WTC11 (cell line): Measurements from ENCODE around the gene BEND5.

Experiments used
- ATF3 ChIP-seq: sonication (generic); formaldehyde crosslinking; conservative IDR thresholded peaks from 2 replicates; pipeline ENCODE4 v1.8.1; 2022; ENCODE audit warnings: mild to moderate bottlenecking, missing genetic modification reagents
- ATF6 ChIP-seq: sonication (generic); formaldehyde crosslinking; IDR thresholded peaks from 2 replicates; pipeline ENCODE4 v1.8.1; 2023; ENCODE audit warnings: mild to moderate bottlenecking, missing genetic modification reagents
- FOXK1 ChIP-seq: sonication (generic); formaldehyde crosslinking; IDR thresholded peaks from 2 replicates; pipeline ENCODE4 v1.8.0; 2022; ENCODE audit warnings: mild to moderate bottlenecking, moderate library complexity, missing genetic modification reagents
- IRF2 ChIP-seq: sonication (generic); formaldehyde crosslinking; IDR thresholded peaks from 2 replicates; pipeline ENCODE4 v1.8.0; 2022; ENCODE audit warnings: low read depth, missing genetic modification reagents, borderline replicate concordance
- PREB ChIP-seq: sonication (generic); formaldehyde crosslinking; IDR thresholded peaks from 2 replicates; pipeline ENCODE4 v1.8.1; 2022; ENCODE audit warnings: mild to moderate bottlenecking, missing genetic modification reagents, moderate library complexity, borderline replicate concordance
- SOX15 ChIP-seq: fragments of 250-450 bp; sonication (Bioruptor Pico); IDR thresholded peaks from 2 replicates; pipeline ENCODE4 v1.9.0; 2021; ENCODE audit warnings: mild to moderate bottlenecking
- ZBTB21 ChIP-seq: sonication (generic); formaldehyde crosslinking; IDR thresholded peaks from 2 replicates; pipeline ENCODE4 v1.8.1; 2023; ENCODE audit warnings: mild to moderate bottlenecking, missing genetic modification reagents, borderline replicate concordance
- ZNF423 ChIP-seq: fragments of 250-450 bp; sonication (Bioruptor Pico); IDR thresholded peaks from 2 replicates; pipeline ENCODE4 v2.1.2; 2022; ENCODE audit warnings: mild to moderate bottlenecking, moderate library complexity
- TF ChIP-seq, protein P1 (sequence below): fragments of 200-600 bp; IDR thresholded peaks from 2 replicates; pipeline ENCODE4 v1.8.0; 2022; ENCODE audit warnings: antibody characterized with exemption
- TF ChIP-seq, protein P2 (sequence below): sonication (generic); formaldehyde crosslinking; IDR thresholded peaks from 2 replicates; pipeline ENCODE4 v1.8.0; 2022; ENCODE audit warnings: mild to moderate bottlenecking, missing genetic modification reagents
- TF ChIP-seq, protein P3 (sequence below): sonication (generic); formaldehyde crosslinking; IDR thresholded peaks from 2 replicates; pipeline ENCODE4 v1.8.1; 2023; ENCODE audit warnings: mild to moderate bottlenecking, missing genetic modification reagents, borderline replicate concordance

DNA sequence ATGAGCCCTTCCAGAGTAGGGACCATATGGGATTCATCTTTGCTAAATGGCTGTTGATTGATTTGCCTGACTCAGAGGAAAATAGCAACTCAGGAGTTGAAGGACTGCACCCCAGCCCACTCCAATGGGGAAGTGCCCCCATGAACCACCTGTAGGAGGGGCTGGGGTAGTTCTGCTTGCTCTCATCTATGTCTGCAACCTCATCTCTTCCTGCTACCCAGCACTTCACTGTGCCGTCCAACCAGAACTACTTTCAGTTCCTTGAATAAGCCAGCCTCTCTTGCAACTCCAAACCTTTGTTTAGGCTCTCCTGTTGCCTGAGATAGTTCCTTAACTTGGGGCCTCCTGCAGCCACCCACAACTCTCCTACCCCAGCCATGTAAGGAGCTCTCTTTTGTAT, 26.6 kb downstream of the BEND5 start:
- TF ChIP-seq ATF3 (CRISPR knock-in tag) (no peak), SOX15 (CRISPR knock-in tag) (no peak), FOXK1 (CRISPR knock-in tag) (no peak), ZBTB21 (no peak), ATF6 (CRISPR knock-in tag) (no peak), PREB (CRISPR knock-in tag) (no peak), IRF2 (no peak), ZNF423 (CRISPR knock-in tag) (no peak)
- TF ChIP-seq, protein P1, sequence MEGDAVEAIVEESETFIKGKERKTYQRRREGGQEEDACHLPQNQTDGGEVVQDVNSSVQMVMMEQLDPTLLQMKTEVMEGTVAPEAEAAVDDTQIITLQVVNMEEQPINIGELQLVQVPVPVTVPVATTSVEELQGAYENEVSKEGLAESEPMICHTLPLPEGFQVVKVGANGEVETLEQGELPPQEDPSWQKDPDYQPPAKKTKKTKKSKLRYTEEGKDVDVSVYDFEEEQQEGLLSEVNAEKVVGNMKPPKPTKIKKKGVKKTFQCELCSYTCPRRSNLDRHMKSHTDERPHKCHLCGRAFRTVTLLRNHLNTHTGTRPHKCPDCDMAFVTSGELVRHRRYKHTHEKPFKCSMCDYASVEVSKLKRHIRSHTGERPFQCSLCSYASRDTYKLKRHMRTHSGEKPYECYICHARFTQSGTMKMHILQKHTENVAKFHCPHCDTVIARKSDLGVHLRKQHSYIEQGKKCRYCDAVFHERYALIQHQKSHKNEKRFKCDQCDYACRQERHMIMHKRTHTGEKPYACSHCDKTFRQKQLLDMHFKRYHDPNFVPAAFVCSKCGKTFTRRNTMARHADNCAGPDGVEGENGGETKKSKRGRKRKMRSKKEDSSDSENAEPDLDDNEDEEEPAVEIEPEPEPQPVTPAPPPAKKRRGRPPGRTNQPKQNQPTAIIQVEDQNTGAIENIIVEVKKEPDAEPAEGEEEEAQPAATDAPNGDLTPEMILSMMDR = no peak
- TF ChIP-seq, protein P2, sequence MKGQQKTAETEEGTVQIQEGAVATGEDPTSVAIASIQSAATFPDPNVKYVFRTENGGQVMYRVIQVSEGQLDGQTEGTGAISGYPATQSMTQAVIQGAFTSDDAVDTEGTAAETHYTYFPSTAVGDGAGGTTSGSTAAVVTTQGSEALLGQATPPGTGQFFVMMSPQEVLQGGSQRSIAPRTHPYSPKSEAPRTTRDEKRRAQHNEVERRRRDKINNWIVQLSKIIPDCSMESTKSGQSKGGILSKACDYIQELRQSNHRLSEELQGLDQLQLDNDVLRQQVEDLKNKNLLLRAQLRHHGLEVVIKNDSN (CRISPR knock-in tag) = no peak
- TF ChIP-seq, protein P3, sequence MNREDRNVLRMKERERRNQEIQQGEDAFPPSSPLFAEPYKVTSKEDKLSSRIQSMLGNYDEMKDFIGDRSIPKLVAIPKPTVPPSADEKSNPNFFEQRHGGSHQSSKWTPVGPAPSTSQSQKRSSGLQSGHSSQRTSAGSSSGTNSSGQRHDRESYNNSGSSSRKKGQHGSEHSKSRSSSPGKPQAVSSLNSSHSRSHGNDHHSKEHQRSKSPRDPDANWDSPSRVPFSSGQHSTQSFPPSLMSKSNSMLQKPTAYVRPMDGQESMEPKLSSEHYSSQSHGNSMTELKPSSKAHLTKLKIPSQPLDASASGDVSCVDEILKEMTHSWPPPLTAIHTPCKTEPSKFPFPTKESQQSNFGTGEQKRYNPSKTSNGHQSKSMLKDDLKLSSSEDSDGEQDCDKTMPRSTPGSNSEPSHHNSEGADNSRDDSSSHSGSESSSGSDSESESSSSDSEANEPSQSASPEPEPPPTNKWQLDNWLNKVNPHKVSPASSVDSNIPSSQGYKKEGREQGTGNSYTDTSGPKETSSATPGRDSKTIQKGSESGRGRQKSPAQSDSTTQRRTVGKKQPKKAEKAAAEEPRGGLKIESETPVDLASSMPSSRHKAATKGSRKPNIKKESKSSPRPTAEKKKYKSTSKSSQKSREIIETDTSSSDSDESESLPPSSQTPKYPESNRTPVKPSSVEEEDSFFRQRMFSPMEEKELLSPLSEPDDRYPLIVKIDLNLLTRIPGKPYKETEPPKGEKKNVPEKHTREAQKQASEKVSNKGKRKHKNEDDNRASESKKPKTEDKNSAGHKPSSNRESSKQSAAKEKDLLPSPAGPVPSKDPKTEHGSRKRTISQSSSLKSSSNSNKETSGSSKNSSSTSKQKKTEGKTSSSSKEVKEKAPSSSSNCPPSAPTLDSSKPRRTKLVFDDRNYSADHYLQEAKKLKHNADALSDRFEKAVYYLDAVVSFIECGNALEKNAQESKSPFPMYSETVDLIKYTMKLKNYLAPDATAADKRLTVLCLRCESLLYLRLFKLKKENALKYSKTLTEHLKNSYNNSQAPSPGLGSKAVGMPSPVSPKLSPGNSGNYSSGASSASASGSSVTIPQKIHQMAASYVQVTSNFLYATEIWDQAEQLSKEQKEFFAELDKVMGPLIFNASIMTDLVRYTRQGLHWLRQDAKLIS (CRISPR knock-in tag) = no peak
